Measurements from ENCODE around the gene HOXC6.
A peak's percentile ranks its signal among the peaks of the same experiment; 100 is the strongest.

The HOXC6 gene

GRCh38 chr12:54039417-54040147 lies 11.3 kb downstream of the HOXC6 start:
- ChIA-PET CTCF (interaction anchor here (0.8 to 2.1 kb wide), 5 partner anchors 17 to 152 kb away, joined by 3 to 6 read pairs (median 5); partner anchors contain the start of gene HOXC8), POLR2A (interaction anchor here (0.6 to 1.0 kb wide), 2 partner anchors 17 to 96 kb away, joined by 3 read pairs; no protein-coding TSS in a partner anchor)
- H3K4me3 ChIP-seq (ENCODE audit: low read depth, low read length) = no peak overlapping the region
- TF ChIP-seq ZNF157 (tag by site-specific recombination; IDR thresholded peaks at IDR 0.05) (no peak), ZNF350 (tag by site-specific recombination; IDR thresholded peaks at IDR 0.05) (no peak), TCF7L2 (IDR thresholded peaks at IDR 0.05; ENCODE audit: borderline replicate concordance, low read depth, low read length) (no peak), ZNF404 (tag by site-specific recombination; IDR thresholded peaks at IDR 0.05) (no peak), ZNF561 (tag by site-specific recombination; IDR thresholded peaks at IDR 0.05; ENCODE audit: borderline replicate concordance) (no peak), GLIS2 (tag by site-specific recombination; IDR thresholded peaks at IDR 0.05) (peak; percentile 58), ZNF302 (tag by site-specific recombination; IDR thresholded peaks at IDR 0.05; ENCODE audit: low read depth) (no peak), ZFP3 (tag by site-specific recombination; IDR thresholded peaks at IDR 0.05; ENCODE audit: low read depth) (no peak), WT1 (tag by site-specific recombination; IDR thresholded peaks at IDR 0.05) (peak; percentile 92), ZNF518A (tag by site-specific recombination; conservative IDR thresholded peaks at IDR 0.05; ENCODE audit: low read depth) (no peak), ZFHX2 (tag by site-specific recombination; conservative IDR thresholded peaks at IDR 0.05) (peak; percentile 29; the same call in 1 of the 2 replicates), ZNF830 (tag by site-specific recombination; IDR thresholded peaks at IDR 0.05; ENCODE audit: low read depth) (no peak), KLF8 (tag by site-specific recombination; IDR thresholded peaks at IDR 0.05) (peak; percentile 80), ZNF623 (tag by site-specific recombination; IDR thresholded peaks at IDR 0.05) (no peak), ZSCAN4 (tag by site-specific recombination; IDR thresholded peaks at IDR 0.05) (no peak), ZNF768 (tag by site-specific recombination; IDR thresholded peaks at IDR 0.05) (no peak), EGR2 (tag by site-specific recombination; IDR thresholded peaks at IDR 0.05; ENCODE audit: low read depth) (peak; percentile 14; the same call in 1 of the 2 replicates)
- TF ChIP-seq, protein P1, sequence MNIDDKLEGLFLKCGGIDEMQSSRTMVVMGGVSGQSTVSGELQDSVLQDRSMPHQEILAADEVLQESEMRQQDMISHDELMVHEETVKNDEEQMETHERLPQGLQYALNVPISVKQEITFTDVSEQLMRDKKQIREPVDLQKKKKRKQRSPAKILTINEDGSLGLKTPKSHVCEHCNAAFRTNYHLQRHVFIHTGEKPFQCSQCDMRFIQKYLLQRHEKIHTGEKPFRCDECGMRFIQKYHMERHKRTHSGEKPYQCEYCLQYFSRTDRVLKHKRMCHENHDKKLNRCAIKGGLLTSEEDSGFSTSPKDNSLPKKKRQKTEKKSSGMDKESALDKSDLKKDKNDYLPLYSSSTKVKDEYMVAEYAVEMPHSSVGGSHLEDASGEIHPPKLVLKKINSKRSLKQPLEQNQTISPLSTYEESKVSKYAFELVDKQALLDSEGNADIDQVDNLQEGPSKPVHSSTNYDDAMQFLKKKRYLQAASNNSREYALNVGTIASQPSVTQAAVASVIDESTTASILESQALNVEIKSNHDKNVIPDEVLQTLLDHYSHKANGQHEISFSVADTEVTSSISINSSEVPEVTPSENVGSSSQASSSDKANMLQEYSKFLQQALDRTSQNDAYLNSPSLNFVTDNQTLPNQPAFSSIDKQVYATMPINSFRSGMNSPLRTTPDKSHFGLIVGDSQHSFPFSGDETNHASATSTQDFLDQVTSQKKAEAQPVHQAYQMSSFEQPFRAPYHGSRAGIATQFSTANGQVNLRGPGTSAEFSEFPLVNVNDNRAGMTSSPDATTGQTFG (tag by site-specific recombination; IDR thresholded peaks at IDR 0.05; ENCODE audit: borderline replicate concordance) = no peak
- TF ChIP-seq, protein P2, sequence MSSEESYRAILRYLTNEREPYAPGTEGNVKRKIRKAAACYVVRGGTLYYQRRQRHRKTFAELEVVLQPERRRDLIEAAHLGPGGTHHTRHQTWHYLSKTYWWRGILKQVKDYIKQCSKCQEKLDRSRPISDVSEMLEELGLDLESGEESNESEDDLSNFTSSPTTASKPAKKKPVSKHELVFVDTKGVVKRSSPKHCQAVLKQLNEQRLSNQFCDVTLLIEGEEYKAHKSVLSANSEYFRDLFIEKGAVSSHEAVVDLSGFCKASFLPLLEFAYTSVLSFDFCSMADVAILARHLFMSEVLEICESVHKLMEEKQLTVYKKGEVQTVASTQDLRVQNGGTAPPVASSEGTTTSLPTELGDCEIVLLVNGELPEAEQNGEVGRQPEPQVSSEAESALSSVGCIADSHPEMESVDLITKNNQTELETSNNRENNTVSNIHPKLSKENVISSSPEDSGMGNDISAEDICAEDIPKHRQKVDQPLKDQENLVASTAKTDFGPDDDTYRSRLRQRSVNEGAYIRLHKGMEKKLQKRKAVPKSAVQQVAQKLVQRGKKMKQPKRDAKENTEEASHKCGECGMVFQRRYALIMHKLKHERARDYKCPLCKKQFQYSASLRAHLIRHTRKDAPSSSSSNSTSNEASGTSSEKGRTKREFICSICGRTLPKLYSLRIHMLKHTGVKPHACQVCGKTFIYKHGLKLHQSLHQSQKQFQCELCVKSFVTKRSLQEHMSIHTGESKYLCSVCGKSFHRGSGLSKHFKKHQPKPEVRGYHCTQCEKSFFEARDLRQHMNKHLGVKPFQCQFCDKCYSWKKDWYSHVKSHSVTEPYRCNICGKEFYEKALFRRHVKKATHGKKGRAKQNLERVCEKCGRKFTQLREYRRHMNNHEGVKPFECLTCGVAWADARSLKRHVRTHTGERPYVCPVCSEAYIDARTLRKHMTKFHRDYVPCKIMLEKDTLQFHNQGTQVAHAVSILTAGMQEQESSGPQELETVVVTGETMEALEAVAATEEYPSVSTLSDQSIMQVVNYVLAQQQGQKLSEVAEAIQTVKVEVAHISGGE (tag by site-specific recombination; conservative IDR thresholded peaks at IDR 0.05; ENCODE audit: low read depth) = 0 out of 2 replicates have a peak, but pooled peaks have one; percentile 4
- TF ChIP-seq, protein P3, sequence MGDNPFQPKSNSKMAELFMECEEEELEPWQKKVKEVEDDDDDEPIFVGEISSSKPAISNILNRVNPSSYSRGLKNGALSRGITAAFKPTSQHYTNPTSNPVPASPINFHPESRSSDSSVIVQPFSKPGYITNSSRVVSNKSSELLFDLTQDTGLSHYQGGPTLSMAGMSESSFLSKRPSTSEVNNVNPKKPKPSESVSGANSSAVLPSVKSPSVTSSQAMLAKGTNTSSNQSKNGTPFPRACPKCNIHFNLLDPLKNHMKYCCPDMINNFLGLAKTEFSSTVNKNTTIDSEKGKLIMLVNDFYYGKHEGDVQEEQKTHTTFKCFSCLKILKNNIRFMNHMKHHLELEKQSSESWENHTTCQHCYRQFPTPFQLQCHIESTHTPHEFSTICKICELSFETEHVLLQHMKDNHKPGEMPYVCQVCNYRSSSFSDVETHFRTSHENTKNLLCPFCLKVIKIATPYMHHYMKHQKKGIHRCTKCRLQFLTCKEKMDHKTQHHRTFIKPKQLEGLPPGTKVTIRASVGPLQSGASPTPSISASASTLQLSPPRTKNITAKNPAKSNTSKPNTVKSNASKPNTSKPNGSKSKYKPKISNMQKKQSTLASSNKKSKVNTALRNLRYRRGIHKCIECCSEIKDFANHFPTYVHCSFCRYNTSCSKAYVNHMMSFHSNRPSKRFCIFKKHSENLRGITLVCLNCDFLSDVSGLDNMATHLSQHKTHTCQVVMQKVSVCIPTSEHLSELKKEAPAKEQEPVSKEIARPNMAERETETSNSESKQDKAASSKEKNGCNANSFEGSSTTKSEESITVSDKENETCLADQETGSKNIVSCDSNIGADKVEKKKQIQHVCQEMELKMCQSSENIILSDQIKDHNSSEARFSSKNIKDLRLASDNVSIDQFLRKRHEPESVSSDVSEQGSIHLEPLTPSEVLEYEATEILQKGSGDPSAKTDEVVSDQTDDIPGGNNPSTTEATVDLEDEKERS (tag by site-specific recombination; IDR thresholded peaks at IDR 0.05) = no peak

More at GRCh38 chr12:54039417-54040147, 11.3 kb downstream of the HOXC6 start:
- H3K9me3 ChIP-seq (ENCODE audit: control insufficient read depth, insufficient read depth, low read depth, low read length) = no peaks in the 10 kb centered on the region
- peaks cover 74% of the 10 kb centered on the region for H3K4me1 ChIP-seq (ENCODE audit: control insufficient read depth, insufficient read depth, low read length)
- H3K36me3 ChIP-seq (ENCODE audit: control insufficient read depth in 2 of 2, insufficient read depth in 1 of 2, low read length in 2 of 2) = peaks cover 3 to 12% of the 10 kb centered on the region in 2 experiments; a peak in 2 of 3 replicates
- H3K27ac ChIP-seq (ENCODE audit: extremely low read depth, low read depth, low read length) = peak overlapping the region; percentile 100
